Right lobe of liver (tissue), 4 donors: ENCODE measurements around the gene ARMH2.

Experiments used
- POLR2A ChIP-seq: fragments of 450-650 bp; IDR thresholded peaks from one replicate; pipeline ENCODE4 v1.6.1; 2017; ENCODE audit warnings: antibody characterized with exemption, mild to moderate bottlenecking
- TF ChIP-seq, protein P1 (sequence below), 4 donors: fragments of 200-600 bp in 3 of 4; fragments of 450-650 bp in 1 of 4; IDR thresholded peaks; one replicate each; pipeline versions ENCODE4 v1.5.1 to v1.8.0; 2016 to 2022; ENCODE audit warnings: antibody characterized with exemption in 4 of 4, mild to moderate bottlenecking in 2 of 4
- donor health status: DM: no; HTN: no; CAD: no.
- donor health status: DM: no; HTN: no; CAD: no.
- donor health status: DM: no; HTN: yes; CAD: no.

DNA sequence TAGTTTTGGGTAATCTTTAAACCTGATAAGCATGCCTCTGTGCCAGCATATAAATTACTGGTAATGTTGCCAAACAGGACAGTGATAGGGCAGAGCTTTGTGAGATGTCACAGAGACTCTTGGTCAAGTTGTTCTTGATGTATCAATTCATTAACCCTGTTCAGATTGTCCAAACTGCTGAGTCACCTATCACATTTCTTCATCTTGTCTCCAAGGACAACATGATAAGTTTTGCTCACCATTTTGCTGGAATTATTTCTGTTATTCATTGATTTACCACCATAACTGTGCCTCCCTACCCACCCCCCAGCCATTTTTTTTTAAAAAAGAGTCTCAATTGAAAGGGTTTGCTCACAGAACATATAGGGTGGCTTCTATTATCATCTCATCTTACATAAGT is 43.4 kb downstream of the ARMH2 start:
- TF ChIP-seq, protein P1, sequence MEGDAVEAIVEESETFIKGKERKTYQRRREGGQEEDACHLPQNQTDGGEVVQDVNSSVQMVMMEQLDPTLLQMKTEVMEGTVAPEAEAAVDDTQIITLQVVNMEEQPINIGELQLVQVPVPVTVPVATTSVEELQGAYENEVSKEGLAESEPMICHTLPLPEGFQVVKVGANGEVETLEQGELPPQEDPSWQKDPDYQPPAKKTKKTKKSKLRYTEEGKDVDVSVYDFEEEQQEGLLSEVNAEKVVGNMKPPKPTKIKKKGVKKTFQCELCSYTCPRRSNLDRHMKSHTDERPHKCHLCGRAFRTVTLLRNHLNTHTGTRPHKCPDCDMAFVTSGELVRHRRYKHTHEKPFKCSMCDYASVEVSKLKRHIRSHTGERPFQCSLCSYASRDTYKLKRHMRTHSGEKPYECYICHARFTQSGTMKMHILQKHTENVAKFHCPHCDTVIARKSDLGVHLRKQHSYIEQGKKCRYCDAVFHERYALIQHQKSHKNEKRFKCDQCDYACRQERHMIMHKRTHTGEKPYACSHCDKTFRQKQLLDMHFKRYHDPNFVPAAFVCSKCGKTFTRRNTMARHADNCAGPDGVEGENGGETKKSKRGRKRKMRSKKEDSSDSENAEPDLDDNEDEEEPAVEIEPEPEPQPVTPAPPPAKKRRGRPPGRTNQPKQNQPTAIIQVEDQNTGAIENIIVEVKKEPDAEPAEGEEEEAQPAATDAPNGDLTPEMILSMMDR (IDR thresholded peaks at IDR 0.05), result no peak
- no peak for TF ChIP-seq POLR2A
